Measurements from ENCODE around the gene PLCB4.

The PLCB4 gene

GRCh38 chr20:9367328-9367727, 298.4 kb downstream of the PLCB4 start:
- Histone ChIP-seq H3K9ac (ENCODE audit: low read length) (no peak overlapping the region), H2BK120ac (ENCODE audit: low read depth, low read length) (no peak overlapping the region), H3K4me3 (ENCODE audit: insufficient read depth in 1 of 2, low read depth in 1 of 2, low read length in 2 of 2) (no peak overlapping the region), H3K36me3 (ENCODE audit: control insufficient read depth in 1 of 2, insufficient read depth in 2 of 2, low read depth in 1 of 2, low read length in 2 of 2) (peaks cover 3 to 36% of the 10 kb centered on the region in 2 experiments), H4K91ac (ENCODE audit: low read length) (no peak overlapping the region), H2BK12ac (ENCODE audit: low read length in 2 of 2) (no peak overlapping the region), H3K14ac (ENCODE audit: low read length in 2 of 2) (no peak overlapping the region), H4K8ac (ENCODE audit: low read length) (no peak overlapping the region), H2BK15ac (ENCODE audit: low read depth, poor library complexity, severe bottlenecking) (no peak overlapping the region), H3K79me1 (replicated peaks; ENCODE audit: low read length, poor library complexity, severe bottlenecking) (peaks cover 17% of the 10 kb centered on the region), H3K23ac (ENCODE audit: low read length in 2 of 2) (no peak overlapping the region), H3K18ac (ENCODE audit: low read depth in 1 of 2, low read length in 2 of 2) (no peak overlapping the region), H3K4me2 (ENCODE audit: low read length, poor library complexity, severe bottlenecking) (no peak overlapping the region), H3K9me3 (ENCODE audit: control insufficient read depth, low read length) (no peaks in the 10 kb centered on the region), H2BK5ac (ENCODE audit: low read depth, low read length, poor library complexity, severe bottlenecking) (no peak overlapping the region), H3K27me3 (ENCODE audit: control insufficient read depth in 1 of 2, insufficient read depth in 1 of 2, low read length in 2 of 2) (no peaks in the 10 kb centered on the region), H2AFZ (ENCODE audit: low read depth, low read length) (no peak overlapping the region), H3K4me1 (ENCODE audit: control insufficient read depth, insufficient read depth, low read depth, low read length) (peaks cover 4% of the 10 kb centered on the region), H2AK5ac (ENCODE audit: low read length, severe bottlenecking) (no peak overlapping the region), H3K4ac (ENCODE audit: low read depth in 1 of 2, low read length in 2 of 2) (no peak overlapping the region), H3K27ac (ENCODE audit: low read length, poor library complexity, severe bottlenecking) (no peak overlapping the region)
- no peak for DNase-seq

- Histone ChIP-seq H3K79me1 (replicated peaks; ENCODE audit: low read length, poor library complexity, severe bottlenecking) (peaks cover 17% of the 10 kb centered on the region), H3K9me3 (ENCODE audit: control insufficient read depth, low read length) (no peaks in the 10 kb centered on the region), H3K18ac (ENCODE audit: low read depth in 1 of 2, low read length in 2 of 2) (no peak overlapping the region), H3K4ac (ENCODE audit: low read depth in 1 of 2, low read length in 2 of 2) (no peak overlapping the region), H2BK120ac (ENCODE audit: low read depth, low read length) (no peak overlapping the region), H3K9ac (ENCODE audit: low read length) (no peak overlapping the region), H3K4me1 (ENCODE audit: control insufficient read depth, insufficient read depth, low read depth, low read length) (peaks cover 4% of the 10 kb centered on the region), H2BK5ac (ENCODE audit: low read depth, low read length, poor library complexity, severe bottlenecking) (no peak overlapping the region), H3K23ac (ENCODE audit: low read length in 2 of 2) (no peak overlapping the region), H2BK15ac (ENCODE audit: low read depth, poor library complexity, severe bottlenecking) (no peak overlapping the region), H4K8ac (ENCODE audit: low read length) (no peak overlapping the region), H3K4me3 (ENCODE audit: insufficient read depth in 1 of 2, low read depth in 1 of 2, low read length in 2 of 2) (no peak overlapping the region), H3K27ac (ENCODE audit: low read length, poor library complexity, severe bottlenecking) (no peak overlapping the region), H3K14ac (ENCODE audit: low read length in 2 of 2) (no peak overlapping the region), H2AK5ac (ENCODE audit: low read length, severe bottlenecking) (no peak overlapping the region), H3K36me3 (ENCODE audit: control insufficient read depth in 1 of 2, insufficient read depth in 2 of 2, low read depth in 1 of 2, low read length in 2 of 2) (peaks cover 3 to 36% of the 10 kb centered on the region in 2 experiments), H2AFZ (ENCODE audit: low read depth, low read length) (no peak overlapping the region), H2BK12ac (ENCODE audit: low read length in 2 of 2) (no peak overlapping the region), H3K4me2 (ENCODE audit: low read length, poor library complexity, severe bottlenecking) (no peak overlapping the region), H4K91ac (ENCODE audit: low read length) (no peak overlapping the region), H3K27me3 (ENCODE audit: control insufficient read depth in 1 of 2, insufficient read depth in 1 of 2, low read length in 2 of 2) (no peaks in the 10 kb centered on the region)
- DNase-seq, result no peak
- WGBS, result 93% methylated on average over 1 of the region's 2 CpGs
These were observed 298.9 kb downstream of the PLCB4 start for GRCh38 chr20:9367746-9368145.

- no peak overlapping the region for H2AK5ac ChIP-seq (ENCODE audit: low read length, severe bottlenecking)
These were observed 300.0 kb downstream of the PLCB4 start for GRCh38 chr20:9368893-9369292.

GRCh38 chr20:9369557-9369956, 300.7 kb downstream of the PLCB4 start:
- peaks cover 15% of the 10 kb centered on the region for H3K79me1 ChIP-seq (replicated peaks; ENCODE audit: low read length, poor library complexity, severe bottlenecking)

More at GRCh38 chr20:9368893-9369292, 300.0 kb downstream of the PLCB4 start:
- H2BK120ac ChIP-seq (ENCODE audit: low read depth, low read length), result no peak overlapping the region
- DNase-seq, result no peak
- no peak overlapping the region for H2AFZ ChIP-seq (ENCODE audit: low read depth, low read length)
- H3K9ac ChIP-seq (ENCODE audit: low read length), result no peak overlapping the region
- no peak overlapping the region for H2BK5ac ChIP-seq (ENCODE audit: low read depth, low read length, poor library complexity, severe bottlenecking)
- H3K14ac ChIP-seq (ENCODE audit: low read length in 2 of 2), result no peak overlapping the region
- H3K4me3 ChIP-seq (ENCODE audit: insufficient read depth in 1 of 2, low read depth in 1 of 2, low read length in 2 of 2), result no peak overlapping the region
- H3K79me1 ChIP-seq (replicated peaks; ENCODE audit: low read length, poor library complexity, severe bottlenecking), result peaks cover 15% of the 10 kb centered on the region
- no peak overlapping the region for H3K23ac ChIP-seq (ENCODE audit: low read length in 2 of 2)
- H2BK15ac ChIP-seq (ENCODE audit: low read depth, poor library complexity, severe bottlenecking), result no peak overlapping the region
- H3K27me3 ChIP-seq (ENCODE audit: control insufficient read depth in 1 of 2, insufficient read depth in 1 of 2, low read length in 2 of 2), result no peaks in the 10 kb centered on the region
- no peak overlapping the region for H4K8ac ChIP-seq (ENCODE audit: low read length)
- H2BK12ac ChIP-seq (ENCODE audit: low read length in 2 of 2), result no peak overlapping the region
- WGBS, result 95% methylated on average over 4 of the region's 4 CpGs
- peaks cover 3 to 35% of the 10 kb centered on the region in 2 experiments for H3K36me3 ChIP-seq (ENCODE audit: control insufficient read depth in 1 of 2, insufficient read depth in 2 of 2, low read depth in 1 of 2, low read length in 2 of 2)
- H3K4me2 ChIP-seq (ENCODE audit: low read length, poor library complexity, severe bottlenecking), result no peak overlapping the region
- H4K91ac ChIP-seq (ENCODE audit: low read length), result no peak overlapping the region
- H3K18ac ChIP-seq (ENCODE audit: low read depth in 1 of 2, low read length in 2 of 2), result no peak overlapping the region
- no peak overlapping the region for H3K27ac ChIP-seq (ENCODE audit: low read length, poor library complexity, severe bottlenecking)
- no peaks in the 10 kb centered on the region for H3K9me3 ChIP-seq (ENCODE audit: control insufficient read depth, low read length)
- peaks cover 4% of the 10 kb centered on the region for H3K4me1 ChIP-seq (ENCODE audit: control insufficient read depth, insufficient read depth, low read depth, low read length)
- H3K4ac ChIP-seq (ENCODE audit: low read depth in 1 of 2, low read length in 2 of 2), result no peak overlapping the region

More at GRCh38 chr20:9369557-9369956, 300.7 kb downstream of the PLCB4 start:
- Histone ChIP-seq H2BK15ac (ENCODE audit: low read depth, poor library complexity, severe bottlenecking) (no peak overlapping the region), H3K9ac (ENCODE audit: low read length) (no peak overlapping the region), H3K14ac (ENCODE audit: low read length in 2 of 2) (no peak overlapping the region), H3K4ac (ENCODE audit: low read depth in 1 of 2, low read length in 2 of 2) (no peak overlapping the region), H2BK120ac (ENCODE audit: low read depth, low read length) (no peak overlapping the region), H3K36me3 (ENCODE audit: control insufficient read depth in 1 of 2, insufficient read depth in 2 of 2, low read depth in 1 of 2, low read length in 2 of 2) (peaks cover 0 to 31% of the 10 kb centered on the region in 2 experiments), H3K27ac (ENCODE audit: low read length, poor library complexity, severe bottlenecking) (no peak overlapping the region), H3K23ac (ENCODE audit: low read length in 2 of 2) (no peak overlapping the region), H2AK5ac (ENCODE audit: low read length, severe bottlenecking) (no peak overlapping the region), H2AFZ (ENCODE audit: low read depth, low read length) (no peak overlapping the region), H3K4me2 (ENCODE audit: low read length, poor library complexity, severe bottlenecking) (no peak overlapping the region), H3K4me3 (ENCODE audit: insufficient read depth in 1 of 2, low read depth in 1 of 2, low read length in 2 of 2) (no peak overlapping the region), H3K4me1 (ENCODE audit: control insufficient read depth, insufficient read depth, low read depth, low read length) (peaks cover 4% of the 10 kb centered on the region), H3K9me3 (ENCODE audit: control insufficient read depth, low read length) (no peaks in the 10 kb centered on the region), H2BK12ac (ENCODE audit: low read length in 2 of 2) (no peak overlapping the region), H3K27me3 (ENCODE audit: control insufficient read depth in 1 of 2, insufficient read depth in 1 of 2, low read length in 2 of 2) (no peaks in the 10 kb centered on the region), H3K18ac (ENCODE audit: low read depth in 1 of 2, low read length in 2 of 2) (no peak overlapping the region), H4K8ac (ENCODE audit: low read length) (no peak overlapping the region), H4K91ac (ENCODE audit: low read length) (no peak overlapping the region), H2BK5ac (ENCODE audit: low read depth, low read length, poor library complexity, severe bottlenecking) (no peak overlapping the region)
- DNase-seq, result no peak
- WGBS, result 88% methylated on average over 4 of the region's 4 CpGs
